NCI-H2029 treated with DMSO at 0.1 percent for 48 hours (cell line): Measurements from ENCODE around the gene PCID2.
"Not testable (repeated sequence)": the region's sequence is repeated elsewhere in the genome, so short reads cannot be mapped to it uniquely, and the experiment has no call there.

ENCODE experiments used
- DNase-seq: peaks from one replicate; lab custom pipeline; 2025; lab: John Stamatoyannopoulos, UW

Gene PCID2

GRCh38 chr13:113164492-113164891 lies 44.0 kb downstream of the PCID2 start:
- no peak for DNase-seq

GRCh38 chr13:113162783-113163685 lies 45.4 kb downstream of the PCID2 start:
- no peak for DNase-seq

GRCh38 chr13:113161975-113162374 lies 46.5 kb downstream of the PCID2 start:
- DNase-seq: not testable (repeated sequence)

GRCh38 chr13:113161433-113161832 lies 47.0 kb downstream of the PCID2 start:
- no peak for DNase-seq

GRCh38 chr13:113160983-113161382 lies 47.5 kb downstream of the PCID2 start:
- DNase-seq: no peak

- no peak for DNase-seq
Observed at GRCh38 chr13:113159701-113160100, 48.8 kb downstream of the PCID2 start.

GRCh38 chr13:113158946-113159345 lies 49.5 kb downstream of the PCID2 start:
- DNase-seq: no peak

- DNase-seq: no peak
Observed at GRCh38 chr13:113157929-113158747, 50.3 kb downstream of the PCID2 start, which contains the start of gene PROZ. PROZ (plus strand) TSS chr13:113158648; CDS start chr13:113158661, 13 bp downstream.

GRCh38 chr13:113157206-113157928 lies 51.1 kb downstream of the PCID2 start:
- no peak for DNase-seq

GRCh38 chr13:113155982-113156655 lies 52.4 kb downstream of the PCID2 start:
- no peak for DNase-seq

GRCh38 chr13:113155201-113155600 lies 53.3 kb downstream of the PCID2 start:
- no peak for DNase-seq

GRCh38 chr13:113153810-113154748 lies 54.4 kb downstream of the PCID2 start:
- no peak for DNase-seq

- no peak for DNase-seq
Observed at GRCh38 chr13:113152984-113153809, 55.3 kb downstream of the PCID2 start.

- no peak for DNase-seq
Observed at GRCh38 chr13:113152691-113152983, 55.8 kb downstream of the PCID2 start.

- DNase-seq: no peak
Observed at GRCh38 chr13:113151745-113152690, 56.5 kb downstream of the PCID2 start.

- DNase-seq: no peak
Observed at GRCh38 chr13:113150550-113151365, 57.7 kb downstream of the PCID2 start.

GRCh38 chr13:113149711-113150549 lies 58.5 kb downstream of the PCID2 start:
- DNase-seq: no peak
